H1 (cell line): Measurements from ENCODE around the gene PUDP. TPM values are rescaled to one million over a fixed set of nuclear protein-coding genes. Genes with fewer than 3 reads are reported as not detected.

Experiments
- CTCF ChIA-PET: fragments of 300-600 bp; sonication (Branson Sonifier 250); formaldehyde crosslinking; loops from one replicate; lab custom pipeline; 2021; ENCODE audit not compliant: partially characterized antibody; lab: Charles Lee
- POLR2A ChIA-PET: fragments of 300-600 bp; sonication (Branson Sonifier 250); formaldehyde crosslinking; loops from one replicate; lab custom pipeline; 2021; ENCODE audit warnings: inconsistent platforms; ENCODE audit not compliant: partially characterized antibody; lab: Charles Lee
- DNase-seq, 2 experiments: peaks; one replicate each; pipeline versions ENCODE4 v3.0.0 to v3.0.0-alpha.2; 2010 to 2022; ENCODE audit warnings: low spot score in 2 of 2, low read depth in 1 of 2, mixed read lengths in 1 of 2
- FAIRE-seq: peaks from 2 replicates; lab custom pipeline; 2011; peaks lifted over from hg19 to GRCh38; lab: Jason Lieb, UNC
- H2AFZ ChIP-seq: 2 replicates; pipeline ENCODE4 v1.8.1; 2012; ENCODE audit warnings: low read length, inconsistent platforms
- H2AK5ac ChIP-seq: 2 replicates; pipeline ENCODE4 v1.6.1; 2013; ENCODE audit warnings: low read depth, low read length
- H2BK120ac ChIP-seq: replicated peaks from 2 replicates; pipeline ENCODE3; 2013; ENCODE audit warnings: low read depth, low read length, inconsistent platforms
- H2BK12ac ChIP-seq: 2 replicates; pipeline ENCODE4 v1.6.1; 2013; ENCODE audit warnings: low read depth, low read length
- H2BK15ac ChIP-seq: 2 replicates; pipeline ENCODE4 v1.6.1; 2013; ENCODE audit warnings: low read length
- H2BK20ac ChIP-seq: 2 replicates; pipeline ENCODE4 v1.6.1; 2013; ENCODE audit warnings: low read length
- H2BK5ac ChIP-seq: 2 replicates; pipeline ENCODE4 v1.6.1; 2013; ENCODE audit warnings: low read depth, low read length
- H3K14ac ChIP-seq: 2 replicates; pipeline ENCODE4 v1.6.1; 2013; ENCODE audit warnings: inconsistent platforms; ENCODE audit not compliant: insufficient read length
- H3K18ac ChIP-seq: 2 replicates; pipeline ENCODE4 v1.6.1; 2013; ENCODE audit warnings: low read length; ENCODE audit errors: extremely low read depth
- H3K23ac ChIP-seq: 2 replicates; pipeline ENCODE4 v1.6.1; 2013; ENCODE audit warnings: inconsistent platforms; ENCODE audit not compliant: insufficient read length
- H3K23me2 ChIP-seq: 2 replicates; pipeline ENCODE4 v1.6.1; 2013; ENCODE audit warnings: low read depth, low read length
- H3K27ac ChIP-seq: 2 replicates; pipeline ENCODE4 v1.6.1; 2011; ENCODE audit warnings: low read depth, low read length, inconsistent platforms
- H3K27me3 ChIP-seq, 4 experiments: replicated peaks in 1 of 4; 1 replicate in 1 of 4; 2 replicates in 3 of 4; pipeline versions ENCODE4 v1.6.1 to v1.8.1; 2011 to 2013; ENCODE audit warnings: low read length in 3 of 4, mild to moderate bottlenecking in 3 of 4, inconsistent platforms in 2 of 4, mixed read lengths in 2 of 4, moderate library complexity in 1 of 4; ENCODE audit not compliant: control insufficient read depth in 3 of 4, insufficient read depth in 3 of 4; ENCODE audit errors: extremely low read depth in 1 of 4
- H3K36me3 ChIP-seq, 4 experiments: 2 replicates each; pipeline versions ENCODE4 v1.6.1 to v1.8.1; 2011 to 2013; ENCODE audit warnings: mild to moderate bottlenecking in 4 of 4, low read length in 3 of 4, moderate library complexity in 2 of 4, control low read depth in 1 of 4, inconsistent platforms in 1 of 4; ENCODE audit not compliant: insufficient read depth in 4 of 4, control insufficient read depth in 2 of 4
- H3K4ac ChIP-seq: replicated peaks from 2 replicates; pipeline ENCODE3; 2013; ENCODE audit warnings: low read length, low read depth, mixed read lengths, inconsistent platforms; ENCODE audit not compliant: insufficient read length
- H3K4me1 ChIP-seq, 4 experiments: replicated peaks in 1 of 4; 1 replicate in 1 of 4; 2 replicates in 3 of 4; pipeline versions ENCODE4 v1.6.1 to v1.8.1; 2011 to 2013; ENCODE audit warnings: low read length in 3 of 4, inconsistent platforms in 2 of 4, mixed read lengths in 1 of 4; ENCODE audit not compliant: insufficient read depth in 4 of 4, control insufficient read depth in 3 of 4
- H3K4me2 ChIP-seq, 2 experiments: 2 replicates each; pipeline versions ENCODE4 v1.6.1 to v1.8.1; 2011 to 2013; ENCODE audit warnings: low read depth in 2 of 2, low read length in 2 of 2, control low read depth in 1 of 2, inconsistent platforms in 1 of 2, mild to moderate bottlenecking in 1 of 2; ENCODE audit not compliant: insufficient read depth in 1 of 2
- H3K4me3 ChIP-seq, 4 experiments: fragments of 200-600, 300-600 bp in 1 of 4; sonication (generic), shearing (Covaris generic), sonication (Bioruptor Twin) in 1 of 4; 2 replicates each; pipeline versions ENCODE4 v1.5.1 to v1.8.1; 2011 to 2016; ENCODE audit warnings: low read length in 4 of 4, low read depth in 3 of 4, control low read depth in 2 of 4, inconsistent platforms in 2 of 4, mild to moderate bottlenecking in 2 of 4, mixed read lengths in 1 of 4, moderate library complexity in 1 of 4; ENCODE audit not compliant: insufficient read depth in 2 of 4; ENCODE audit errors: extremely low read depth in 1 of 4
- H3K56ac ChIP-seq: replicated peaks from 2 replicates; pipeline ENCODE3; 2013; ENCODE audit warnings: low read depth, mild to moderate bottlenecking, mixed read lengths, low read length, inconsistent platforms; ENCODE audit not compliant: insufficient read length
- H3K79me1 ChIP-seq: 2 replicates; pipeline ENCODE4 v1.6.1; 2013; ENCODE audit warnings: low read depth, low read length, control low read depth
- H3K79me2 ChIP-seq, 2 experiments: 2 replicates each; pipeline versions ENCODE4 v1.6.1 to v1.8.1; 2012 to 2013; ENCODE audit warnings: low read length in 2 of 2, mild to moderate bottlenecking in 2 of 2, inconsistent platforms in 1 of 2; ENCODE audit not compliant: insufficient read depth in 2 of 2, control insufficient read depth in 1 of 2
- H3K9ac ChIP-seq, 4 experiments: replicated peaks in 1 of 4; 1 replicate in 1 of 4; 2 replicates in 3 of 4; pipeline versions ENCODE4 v1.6.1 to v1.8.1; 2011 to 2013; ENCODE audit warnings: low read depth in 3 of 4, low read length in 3 of 4, control low read depth in 2 of 4, mild to moderate bottlenecking in 2 of 4, moderate library complexity in 2 of 4, inconsistent platforms in 1 of 4; ENCODE audit errors: extremely low read depth in 1 of 4
- H3K9me3 ChIP-seq, 2 experiments: 2 replicates each; pipeline versions ENCODE4 v1.6.1 to v1.8.1; 2012 to 2013; ENCODE audit warnings: mild to moderate bottlenecking in 2 of 2, moderate library complexity in 2 of 2, control low read depth in 1 of 2, inconsistent platforms in 1 of 2, low read depth in 1 of 2, low read length in 1 of 2, mixed read lengths in 1 of 2; ENCODE audit not compliant: insufficient read depth in 2 of 2
- H4K20me1 ChIP-seq, 2 experiments: replicated peaks in 1 of 2; 2 replicates each; pipeline versions ENCODE3 to v1.8.1; 2011 to 2013; ENCODE audit warnings: inconsistent platforms in 2 of 2, low read length in 2 of 2, mild to moderate bottlenecking in 1 of 2; ENCODE audit not compliant: insufficient read depth in 2 of 2, control insufficient read depth in 1 of 2
- H4K5ac ChIP-seq: 2 replicates; pipeline ENCODE4 v1.6.1; 2013; ENCODE audit warnings: low read length, low read depth, mixed read lengths, inconsistent platforms; ENCODE audit not compliant: insufficient read length
- H4K8ac ChIP-seq: 2 replicates; pipeline ENCODE4 v1.8.0; 2013; ENCODE audit warnings: mild to moderate bottlenecking, moderate library complexity, low read length, inconsistent platforms; ENCODE audit not compliant: insufficient read depth; ENCODE audit errors: extremely low read depth
- H4K91ac ChIP-seq: replicated peaks from 2 replicates; pipeline ENCODE3; 2013; ENCODE audit warnings: low read length, mixed read lengths, inconsistent platforms; ENCODE audit not compliant: insufficient read length
- ASH2L ChIP-seq: fragments of 200-600, 300-600 bp; sonication (generic); IDR thresholded peaks from one replicate; pipeline ENCODE4 v1.7.1; 2017; ENCODE audit warnings: low read length
- ATF2 ChIP-seq: IDR thresholded peaks from 2 replicates; pipeline ENCODE4 v1.6.1; 2012; ENCODE audit warnings: low read length, inconsistent platforms
- EGR1 ChIP-seq: IDR thresholded peaks from 2 replicates; pipeline ENCODE4 v1.6.1; 2011; ENCODE audit warnings: low read depth, low read length, borderline replicate concordance
- HDAC6 ChIP-seq: IDR thresholded peaks from one replicate; pipeline ENCODE4 v1.7.1; 2012; ENCODE audit warnings: low read depth, mild to moderate bottlenecking, inconsistent platforms, low read length, moderate library complexity
- NRF1 ChIP-seq: IDR thresholded peaks from 2 replicates; pipeline ENCODE4 v1.6.1; 2011; ENCODE audit warnings: mild to moderate bottlenecking, low read depth, low read length, improper control_type of control experiment
- SIRT6 ChIP-seq: IDR thresholded peaks from one replicate; pipeline ENCODE4 v1.7.1; 2012; ENCODE audit warnings: low read length, inconsistent platforms
- TAF7 ChIP-seq: optimal IDR thresholded peaks from 2 replicates; pipeline ENCODE3; 2011; ENCODE audit warnings: low read depth, mild to moderate bottlenecking, inconsistent platforms, low read length, moderate library complexity, borderline replicate concordance
- TBP ChIP-seq: IDR thresholded peaks from 2 replicates; pipeline ENCODE4 v1.6.1; 2011; ENCODE audit warnings: low read depth, low read length, improper control_type of control experiment
- WGBS, 2 experiments: shearing (Covaris generic) in 1 of 2; methylation state at CpG; one replicate each; pipeline versions ENCODE4 v1.1.6 to v1.1.7; 2013 to 2015; ENCODE audit warnings: low lambda C conversion rate in 2 of 2, mixed read lengths in 2 of 2, inconsistent platforms in 1 of 2, low coverage in 1 of 2, missing lambda C conversion rate in 1 of 2; ENCODE audit not compliant: insufficient replicate concordance in 2 of 2, insufficient coverage in 1 of 2, insufficient read length in 1 of 2; ENCODE audit errors: extremely low coverage in 1 of 2, missing lambda C conversion rate in 1 of 2; 5-methylcytosine and 5-hydroxymethylcytosine counted together
- polyA plus RNA-seq, 7 experiments: library from polyadenylated mRNA; depleted of rRNA in 3 of 7; stranded (reverse) in 5 of 7; unstranded in 2 of 7; fragments of >200 nt in 5 of 7; fragments of 200-250 nt in 2 of 7; gene quantifications; 1 replicate in 5 of 7; 2 replicates in 1 of 7; 4 replicates in 1 of 7; pipeline versions ENCODE4 v1.2.1 to v1.2.3, GENCODE V29; 2011 to 2013; ENCODE audit warnings: missing spikeins in 2 of 7, mixed read lengths in 2 of 7
- total RNA-seq: library from RNA; stranded (reverse); fragmentation: NEBNext Ultra II Directional; extraction: Animal tissue kit (Norgen Biotek cat#: 25700); gene quantifications from 2 replicates; pipeline ENCODE4 v1.2.1, GENCODE V29; 2021
- TF ChIP-seq, protein P1 (sequence below): IDR thresholded peaks from 2 replicates; pipeline ENCODE4 v1.6.1; 2011; ENCODE audit warnings: low read depth, mild to moderate bottlenecking, low read length; ENCODE audit not compliant: insufficient read depth
- TF ChIP-seq, protein P2 (sequence below), 3 experiments: IDR thresholded peaks; 1 replicate in 2 of 3; 2 replicates in 1 of 3; pipeline versions ENCODE4 v1.5.1 to v1.6.1; 2011; ENCODE audit warnings: low read length in 3 of 3, mild to moderate bottlenecking in 3 of 3, inconsistent platforms in 2 of 3, low read depth in 1 of 3, moderate library complexity in 1 of 3; ENCODE audit not compliant: insufficient read depth in 1 of 3; ENCODE audit errors: control extremely low read depth in 1 of 3

The PUDP gene
- total and polyA plus RNA-seq, 2 of the 8 experiments (the other 6 are each of a cell fraction or from before 2014, with no cell fraction given): 27.2 to 30.2 TPM

DNA sequence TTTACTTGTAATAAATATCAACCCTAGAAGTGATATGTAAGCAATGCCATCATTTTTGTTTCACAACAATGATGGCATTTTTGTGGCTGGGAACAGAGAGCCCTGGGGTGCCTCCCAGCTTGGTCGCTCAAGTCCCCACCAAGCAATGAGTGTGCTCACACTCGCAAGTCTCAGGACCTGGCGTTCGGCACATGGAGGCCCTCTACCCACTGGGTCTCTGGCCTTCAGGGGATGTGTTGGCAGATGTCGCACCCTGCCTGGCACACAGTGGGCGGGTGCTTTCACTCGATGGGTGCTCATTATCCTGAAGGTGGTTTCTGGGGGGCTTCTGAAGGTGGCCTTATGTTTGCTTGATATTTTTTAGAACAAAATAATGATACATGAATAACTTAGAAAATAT lies 75.1 kb downstream of the PUDP start:
- POLR2A ChIA-PET: no interaction called here
- H3K56ac ChIP-seq: no peak overlapping the region
- no peak overlapping the region for H2AK5ac ChIP-seq
- no peaks in the 10 kb centered on the region for H3K79me2 ChIP-seq
- H3K23ac ChIP-seq: no peak overlapping the region
- no peak overlapping the region for H3K4me2 ChIP-seq
- H3K27me3 ChIP-seq: no peaks in the 10 kb centered on the region
- H3K4ac ChIP-seq: no peak overlapping the region
- H4K91ac ChIP-seq: no peak overlapping the region
- DNase-seq: no peak
- H3K4me3 ChIP-seq: no peak overlapping the region
- no peak overlapping the region for H4K5ac ChIP-seq
- no peaks in the 10 kb centered on the region for H3K9me3 ChIP-seq
- no peak overlapping the region for H2BK12ac ChIP-seq
- no peak overlapping the region for H2AFZ ChIP-seq
- H3K9ac ChIP-seq: no peak overlapping the region
- no peaks in the 10 kb centered on the region for H3K36me3 ChIP-seq
- H4K8ac ChIP-seq: no peak overlapping the region
- no peak overlapping the region for H2BK20ac ChIP-seq
- H2BK120ac ChIP-seq: no peak overlapping the region
- no peaks in the 10 kb centered on the region for H3K79me1 ChIP-seq
- no peak overlapping the region for H3K14ac ChIP-seq
- H3K18ac ChIP-seq: no peak overlapping the region
- H3K4me1 ChIP-seq: no peaks in the 10 kb centered on the region
- no peak for FAIRE-seq
- no peak overlapping the region for H2BK5ac ChIP-seq
- H3K27ac ChIP-seq: no peak overlapping the region
- no peaks in the 10 kb centered on the region for H4K20me1 ChIP-seq
- H2BK15ac ChIP-seq: no peak overlapping the region
- H3K23me2 ChIP-seq: no peaks in the 10 kb centered on the region
- CTCF ChIA-PET: interaction anchor here (0.6 kb wide), 1 partner anchor 1176 kb away, joined by 3 read pairs; no protein-coding TSS in a partner anchor
- WGBS, 2 experiments: 98% methylated on average over 7 of the region's 7 CpGs; no CpG with 5 or more reads in 1 of the 2 experiments
- TF ChIP-seq EGR1: no peak
- no peak for TF ChIP-seq NRF1
- no peak for TF ChIP-seq ATF2
- no peak for TF ChIP-seq TBP
- TF ChIP-seq, protein P1, sequence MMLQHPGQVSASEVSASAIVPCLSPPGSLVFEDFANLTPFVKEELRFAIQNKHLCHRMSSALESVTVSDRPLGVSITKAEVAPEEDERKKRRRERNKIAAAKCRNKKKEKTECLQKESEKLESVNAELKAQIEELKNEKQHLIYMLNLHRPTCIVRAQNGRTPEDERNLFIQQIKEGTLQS: no peak
- TF ChIP-seq, protein P2, sequence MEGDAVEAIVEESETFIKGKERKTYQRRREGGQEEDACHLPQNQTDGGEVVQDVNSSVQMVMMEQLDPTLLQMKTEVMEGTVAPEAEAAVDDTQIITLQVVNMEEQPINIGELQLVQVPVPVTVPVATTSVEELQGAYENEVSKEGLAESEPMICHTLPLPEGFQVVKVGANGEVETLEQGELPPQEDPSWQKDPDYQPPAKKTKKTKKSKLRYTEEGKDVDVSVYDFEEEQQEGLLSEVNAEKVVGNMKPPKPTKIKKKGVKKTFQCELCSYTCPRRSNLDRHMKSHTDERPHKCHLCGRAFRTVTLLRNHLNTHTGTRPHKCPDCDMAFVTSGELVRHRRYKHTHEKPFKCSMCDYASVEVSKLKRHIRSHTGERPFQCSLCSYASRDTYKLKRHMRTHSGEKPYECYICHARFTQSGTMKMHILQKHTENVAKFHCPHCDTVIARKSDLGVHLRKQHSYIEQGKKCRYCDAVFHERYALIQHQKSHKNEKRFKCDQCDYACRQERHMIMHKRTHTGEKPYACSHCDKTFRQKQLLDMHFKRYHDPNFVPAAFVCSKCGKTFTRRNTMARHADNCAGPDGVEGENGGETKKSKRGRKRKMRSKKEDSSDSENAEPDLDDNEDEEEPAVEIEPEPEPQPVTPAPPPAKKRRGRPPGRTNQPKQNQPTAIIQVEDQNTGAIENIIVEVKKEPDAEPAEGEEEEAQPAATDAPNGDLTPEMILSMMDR (IDR thresholded peaks at IDR 0.05; ENCODE audit: control extremely low read depth in 1 of 3, insufficient read depth in 1 of 3, low read depth in 1 of 3, low read length in 3 of 3): no peak
- no peak for TF ChIP-seq SIRT6
- TF ChIP-seq HDAC6: no peak
- TF ChIP-seq TAF7: no peak
- no peak for TF ChIP-seq ASH2L
